Renal cortex interstitium (tissue), 11 donors: ENCODE data around the gene ABHD14A. TPM values are rescaled to one million over a fixed set of nuclear protein-coding genes. Genes with fewer than 3 reads are reported as not detected.

Source experiments
- DNase-seq, 11 donors: peaks; one replicate each; pipeline ENCODE4 v3.0.0-alpha.2; 2013; ENCODE audit warnings: low read depth in 9 of 11, low spot score in 4 of 11; ENCODE audit errors: extremely low read depth in 1 of 11
- polyA plus RNA-seq, 3 donors: library from polyadenylated mRNA; unstranded; fragments of 120-200 nt; gene quantifications; one replicate each; pipeline ENCODE4 v1.2.1, GENCODE V29; 2013; ENCODE audit not compliant: insufficient read length in 3 of 3

The ABHD14A gene
- polyA plus RNA-seq, 3 donors, result 17.7 to 30.2 (median 28.7) TPM

- DNase-seq, result no peak
Measured at GRCh38 chr3:52021489-52022268, 46.8 kb downstream of the ABHD14A start.

GRCh38 chr3:52022323-52023100 is 47.6 kb downstream of the ABHD14A start:
- DNase-seq, result no peak

- no peak for DNase-seq
Measured at GRCh38 chr3:52023101-52023770, 48.4 kb downstream of the ABHD14A start.

- DNase-seq, result no peak
Measured at GRCh38 chr3:52023860-52024764, 49.2 kb downstream of the ABHD14A start.

GRCh38 chr3:52024765-52025452 is 50.0 kb downstream of the ABHD14A start:
- no peak for DNase-seq

GRCh38 chr3:52025453-52025852 is 50.6 kb downstream of the ABHD14A start:
- no peak for DNase-seq

- DNase-seq, result no peak
Measured at GRCh38 chr3:52026041-52026440, 51.2 kb downstream of the ABHD14A start.

- no peak for DNase-seq
Measured at GRCh38 chr3:52028572-52028971, 53.7 kb downstream of the ABHD14A start.

GRCh38 chr3:52029053-52029452 is 54.2 kb downstream of the ABHD14A start:
- DNase-seq, result no peak

GRCh38 chr3:52029535-52029934 is 54.7 kb downstream of the ABHD14A start:
- DNase-seq, result no peak

Other genes with a start within 250 kb of the ABHD14A start
- not detected for gene IQCF6, start 195.8 kb upstream of the ABHD14A start, polyA plus RNA-seq
- not detected for gene IQCF2, start 113.4 kb upstream of the ABHD14A start, polyA plus RNA-seq
- not detected for gene IQCF5, start 99.5 kb upstream of the ABHD14A start, polyA plus RNA-seq
- gene IQCF1, start 71.7 kb upstream of the ABHD14A start, polyA plus RNA-seq, result not detected
- gene RRP9, start 33.2 kb upstream of the ABHD14A start, polyA plus RNA-seq, result 10 to 100 TPM; 18.0 to 22.6 (median 20.3) TPM
- 10 to 100 TPM; 15.8 to 18.4 (median 16.8) TPM for gene PARP3, start 32.7 kb upstream of the ABHD14A start, polyA plus RNA-seq
- gene GPR62, start 19.7 kb upstream of the ABHD14A start, polyA plus RNA-seq, result under 1 TPM; 0.40 to 0.83 (median 0.53) TPM
- gene PCBP4, start 7.6 kb upstream of the ABHD14A start, polyA plus RNA-seq, result 10 to 100 TPM; 56.0 to 77.4 (median 75.5) TPM
- gene ABHD14B, start 1.0 kb upstream of the ABHD14A start, polyA plus RNA-seq, result 10 to 100 TPM; 64.8 to 87.7 (median 83.3) TPM
- gene ACY1, start 8.5 kb downstream of the ABHD14A start, polyA plus RNA-seq, result 100 to 1,000 TPM in 2 of 3 donors, 10 to 100 TPM in 1; 89.3 to 120 (median 118) TPM
- 1,000 to 10,000 TPM; 1,559 to 1,800 (median 1,682) TPM for gene RPL29, start 20.8 kb downstream of the ABHD14A start, polyA plus RNA-seq
- 10 to 100 TPM; 14.8 to 19.0 (median 16.2) TPM for gene DUSP7, start 81.5 kb downstream of the ABHD14A start, polyA plus RNA-seq
- gene POC1A, start 179.4 kb downstream of the ABHD14A start, polyA plus RNA-seq, result 10 to 100 TPM in 1 of 3 donors, 1 to 10 TPM in 2; 7.0 to 10.6 (median 8.5) TPM
- 10 to 100 TPM; 46.4 to 49.2 (median 47.6) TPM for gene ALAS1, start 223.1 kb downstream of the ABHD14A start, polyA plus RNA-seq